GM12878 (cell line): ENCODE results near the gene TMEM132C. TPM values are rescaled to one million over a fixed set of nuclear protein-coding genes. Genes with fewer than 3 reads are reported as not detected.
A peak's percentile ranks its signal among the peaks of the same experiment; 100 is the strongest.

Source experiments
- ATAC-seq: fragments of 200-7000 bp; cut with Tn5 transposase; 3 replicates; pipeline ENCODE4 v1.9.1; 2020; ENCODE audit warnings: mild to moderate bottlenecking, moderate library complexity
- BruUV-seq: library from RNA; stranded (reverse); fragments of 400-500 nt; replicated peaks from 2 replicates; lab custom pipeline; 2021; lab: Mats Ljungman, UMichigan
- CTCF ChIA-PET: fragments of 300-600 bp; sonication (Branson Sonifier 250); formaldehyde crosslinking; extraction: SDS; loops from one replicate; lab custom pipeline; 2021; ENCODE audit warnings: inconsistent platforms; lab: Yijun Ruan, JAX
- POLR2A ChIA-PET: fragments of 350-600 bp; formaldehyde crosslinking; extraction: SDS; loops from one replicate; lab custom pipeline; 2021; ENCODE audit warnings: inconsistent platforms; lab: Charles Lee
- RAD21 ChIA-PET: fragments of 300-600 bp; sonication (Branson Sonifier 250); formaldehyde crosslinking; loops from one replicate; lab custom pipeline; 2023; ENCODE audit warnings: antibody characterized with exemption; ENCODE audit not compliant: unreplicated experiment; lab: Charles Lee
- SMC1A ChIA-PET: fragments of 300-600 bp; sonication (Branson Sonifier 250); formaldehyde crosslinking; loops from one replicate; lab custom pipeline; 2023; ENCODE audit not compliant: unreplicated experiment, uncharacterized antibody; lab: Charles Lee
- DNase-seq: peaks from one replicate; pipeline ENCODE4 v3.0.0-alpha.2; 2011; ENCODE audit warnings: low read depth, low spot score
- FAIRE-seq: peaks from 3 replicates; lab custom pipeline; 2011; peaks lifted over from hg19 to GRCh38; lab: Jason Lieb, UNC
- H2AFZ ChIP-seq: 2 replicates; pipeline ENCODE4 v1.6.0; 2011; ENCODE audit warnings: low read depth, low read length, control low read depth; ENCODE audit not compliant: control insufficient read depth
- H3K27ac ChIP-seq: 2 replicates; pipeline ENCODE4 v1.5.1; 2011; ENCODE audit warnings: control low read depth; ENCODE audit not compliant: control insufficient read depth, insufficient read depth
- H3K27me3 ChIP-seq, 2 experiments: replicated peaks in 1 of 2; 2 replicates each; pipeline versions ENCODE4 v1.6.0 to v1.6.1; 2011; ENCODE audit warnings: low read length in 1 of 2; ENCODE audit not compliant: control insufficient read depth in 2 of 2, insufficient read depth in 2 of 2
- H3K36me3 ChIP-seq, 2 experiments: 2 replicates each; pipeline ENCODE4 v1.5.1; 2011; ENCODE audit warnings: low read length in 1 of 2; ENCODE audit not compliant: control insufficient read depth in 2 of 2, insufficient read depth in 2 of 2
- H3K4me1 ChIP-seq: 2 replicates; pipeline ENCODE4 v1.6.1; 2011; ENCODE audit warnings: mild to moderate bottlenecking, low read length, moderate library complexity, mixed read lengths; ENCODE audit not compliant: control insufficient read depth, insufficient read depth
- H3K4me2 ChIP-seq: 2 replicates; pipeline ENCODE4 v1.6.0; 2011; ENCODE audit warnings: control low read depth; ENCODE audit not compliant: control insufficient read depth, insufficient read depth
- H3K4me3 ChIP-seq: fragments of 200-600 bp; sonication (generic); 2 replicates; pipeline ENCODE4 v1.5.1; 2016
- H3K79me2 ChIP-seq: 2 replicates; pipeline ENCODE4 v1.6.0; 2011; ENCODE audit warnings: low read length; ENCODE audit not compliant: control insufficient read depth, insufficient read depth
- H3K9ac ChIP-seq: 2 replicates; pipeline ENCODE4 v1.8.0; 2011; ENCODE audit warnings: low read length, control low read depth, mixed read lengths; ENCODE audit not compliant: control insufficient read depth, insufficient read depth
- H3K9me3 ChIP-seq: replicated peaks from 3 replicates; pipeline ENCODE4 v1.5.1; 2011; ENCODE audit warnings: mild to moderate bottlenecking, low read length; ENCODE audit not compliant: control insufficient read depth, insufficient read depth
- H4K20me1 ChIP-seq: 2 replicates; pipeline ENCODE4 v1.6.0; 2011; ENCODE audit not compliant: control insufficient read depth, insufficient read depth
- BCL11A ChIP-seq: IDR thresholded peaks from 2 replicates; pipeline ENCODE4 v1.6.1; 2011; ENCODE audit warnings: low read depth, low read length
- ETV6 ChIP-seq, 2 experiments: fragments of 450-650 bp in 1 of 2; IDR thresholded peaks in 1 of 2; conservative IDR thresholded peaks in 1 of 2; 2 replicates each; pipeline ENCODE4 v1.6.1; 2014; ENCODE audit warnings: antibody characterized with exemption in 1 of 2, borderline replicate concordance in 1 of 2, low read depth in 1 of 2, mild to moderate bottlenecking in 1 of 2, moderate library complexity in 1 of 2
- JUNB ChIP-seq: IDR thresholded peaks from 2 replicates; pipeline ENCODE4 v1.6.1; 2016; ENCODE audit warnings: antibody characterized with exemption, mild to moderate bottlenecking
- NFIC ChIP-seq: IDR thresholded peaks from 2 replicates; pipeline ENCODE4 v1.6.1; 2012; ENCODE audit warnings: low read depth, mild to moderate bottlenecking, inconsistent platforms, low read length, moderate library complexity
- NR2F1 ChIP-seq: fragments of 450-650 bp; conservative IDR thresholded peaks from 2 replicates; pipeline ENCODE4 v1.6.1; 2017; ENCODE audit warnings: mild to moderate bottlenecking
- SP1 ChIP-seq: IDR thresholded peaks from one replicate; pipeline ENCODE4 v1.6.1; 2011; ENCODE audit warnings: low read depth, low read length
- SPI1 ChIP-seq: IDR thresholded peaks from 2 replicates; pipeline ENCODE4 v1.6.1; 2011; ENCODE audit warnings: low read depth, mild to moderate bottlenecking, low read length, moderate library complexity, borderline replicate concordance; ENCODE audit not compliant: insufficient read depth
- TCF3 ChIP-seq: IDR thresholded peaks from 2 replicates; pipeline ENCODE4 v1.6.1; 2012; ENCODE audit warnings: low read depth, mild to moderate bottlenecking, low read length, borderline replicate concordance; ENCODE audit not compliant: insufficient read depth
- WGBS: methylation state at CpG from one replicate; pipeline ENCODE4 v1.1.6; 2016; ENCODE audit warnings: low lambda C conversion rate; ENCODE audit not compliant: insufficient replicate concordance, insufficient coverage; ENCODE audit errors: missing lambda C conversion rate; 5-methylcytosine and 5-hydroxymethylcytosine counted together
- in situ Hi-C: fragments of 300-500 bp; cut with MboI; formaldehyde crosslinking; loops from 9 replicates; pipeline ENCODE4 v1.14.3; 2018; ENCODE audit warnings: mixed read lengths
- intact Hi-C: fragments of 100-400 bp; cut with micrococcal nuclease; formaldehyde crosslinking; loops from one replicate; pipeline ENCODE4 v1.14.2; 2022; ENCODE audit not compliant: unreplicated experiment
- polyA plus RNA-seq, 11 experiments: library from polyadenylated mRNA; depleted of rRNA in 4 of 11; unstranded in 6 of 11; stranded (reverse) in 5 of 11; fragments of >200 nt; fragmentation: Nextera tagmentation in 4 of 11; fragmentation: Illumina TruSeq in 1 of 11; extraction: Ambion mirVana in 4 of 11; extraction: Trizol in 1 of 11; gene quantifications; 1 replicate in 1 of 11; 2 replicates in 10 of 11; pipeline versions ENCODE4 v1.2.1 to v1.2.3, GENCODE V29; 2011 to 2016; ENCODE audit warnings: inconsistent platforms in 2 of 11, missing spikeins in 2 of 11, low read depth in 1 of 11
- total RNA-seq, 4 experiments: library from RNA; depleted of rRNA in 3 of 4; stranded (reverse); fragments of >200 nt in 3 of 4; fragmentation: Illumina TruSeq in 1 of 4; extraction: Trizol in 1 of 4; gene quantifications; 2 replicates each; pipeline versions ENCODE4 v1.2.1 to v1.2.3, GENCODE V29; 2013 to 2021
- TF ChIP-seq, protein P1 (sequence below): IDR thresholded peaks from 2 replicates; pipeline ENCODE4 v1.6.1; 2012; ENCODE audit warnings: low read length, inconsistent platforms
- TF ChIP-seq, protein P2 (sequence below): fragments of 450-650 bp; IDR thresholded peaks from 2 replicates; pipeline ENCODE4 v1.6.1; 2016; ENCODE audit warnings: mild to moderate bottlenecking

TMEM132C gene
- total and polyA plus RNA-seq, 10 of the 15 experiments (the other 5 are each of a cell fraction or from before 2014, with no cell fraction given) = not detected

DNA sequence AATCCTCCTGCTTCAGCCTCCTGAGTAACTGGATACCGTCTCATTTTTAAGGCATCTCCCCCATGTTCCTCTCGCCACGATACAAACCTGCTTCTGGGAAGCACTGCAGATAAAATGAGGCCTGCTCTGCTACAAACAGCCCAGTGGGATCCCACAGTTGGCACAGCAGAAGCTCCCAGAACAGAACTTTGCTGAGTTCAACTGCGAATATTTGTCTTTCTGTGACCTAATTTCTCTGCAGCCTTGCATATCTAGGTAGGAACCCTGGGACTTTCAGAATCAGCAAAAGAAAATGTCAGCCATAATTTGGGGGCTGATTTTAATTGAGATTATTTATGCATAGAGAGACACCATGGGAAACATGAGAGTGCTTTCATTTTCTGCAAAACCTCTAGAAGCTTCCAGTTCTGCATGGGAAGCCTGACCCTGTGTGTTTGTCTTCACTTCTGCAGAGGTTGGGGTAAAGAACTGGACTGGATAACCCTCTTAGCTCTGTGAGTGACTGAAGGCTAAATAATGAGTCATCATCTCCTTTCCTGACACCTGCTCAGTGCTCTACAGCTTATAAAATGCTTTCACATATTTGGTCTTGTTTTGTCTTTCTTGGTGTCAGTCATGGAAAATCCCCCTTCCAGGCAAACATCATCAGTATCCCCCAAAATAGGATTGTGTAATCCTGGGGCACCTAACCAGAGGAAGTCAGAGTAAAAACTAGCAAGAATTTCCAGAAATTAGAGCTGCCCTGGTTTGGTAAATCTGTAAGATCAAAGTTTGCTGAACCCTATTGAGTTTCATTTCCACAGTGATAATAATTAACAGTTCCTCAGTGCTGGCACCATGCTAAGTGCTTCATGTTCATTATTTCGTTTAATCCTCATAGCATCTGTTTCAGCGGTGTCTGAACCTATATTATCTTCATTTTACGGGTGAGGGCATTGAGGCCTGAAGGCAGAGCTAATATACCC lies 371.0 kb downstream of the TMEM132C start:
- no TSS peak for BruUV-seq
- ChIA-PET POLR2A (interaction anchor here (0.6 kb wide), 1 partner anchor 525 kb away, joined by 3 read pairs; no protein-coding TSS in a partner anchor), SMC1A (no interaction called here), RAD21 (interaction anchor here (0.9 kb wide), 1 partner anchor 161 kb away, joined by 3 read pairs; no protein-coding TSS in a partner anchor), CTCF (interaction anchor here (1.4 kb wide), 1 partner anchor 1273 kb away, joined by 4 read pairs; no protein-coding TSS in a partner anchor)
- DNase-seq (peak; percentile 43), FAIRE-seq (no peak), ATAC-seq (peak; percentile 88)
- H3K4me2 ChIP-seq = no peak overlapping the region
- no peaks in the 10 kb centered on the region; the same call in 2 of the 3 replicates for H3K9me3 ChIP-seq
- 7% methylated on average over 7 of the region's 7 CpGs for WGBS
- no peak overlapping the region for H3K4me3 ChIP-seq
- TF ChIP-seq SPI1 (no peak), NFIC (0 out of 2 replicates have a peak, but pooled peaks have one; percentile 28), SP1 (peak; percentile 62), BCL11A (0 out of 2 replicates have a peak, but pooled peaks have one; percentile 18), NR2F1 (no peak), ETV6 (conservative IDR thresholded peaks at IDR 0.05 in 1 of 2, IDR thresholded peaks at IDR 0.05 in 1 of 2; ENCODE audit: borderline replicate concordance in 1 of 2, low read depth in 1 of 2) (0 out of 4 replicates have a peak, but pooled peaks of 1 of the 2 experiments have one; percentile 15), JUNB (peak; percentile 27; the same call in 1 of the 2 replicates), TCF3 (0 out of 2 replicates have a peak, but pooled peaks have one; percentile 12)
- TF ChIP-seq, protein P1, sequence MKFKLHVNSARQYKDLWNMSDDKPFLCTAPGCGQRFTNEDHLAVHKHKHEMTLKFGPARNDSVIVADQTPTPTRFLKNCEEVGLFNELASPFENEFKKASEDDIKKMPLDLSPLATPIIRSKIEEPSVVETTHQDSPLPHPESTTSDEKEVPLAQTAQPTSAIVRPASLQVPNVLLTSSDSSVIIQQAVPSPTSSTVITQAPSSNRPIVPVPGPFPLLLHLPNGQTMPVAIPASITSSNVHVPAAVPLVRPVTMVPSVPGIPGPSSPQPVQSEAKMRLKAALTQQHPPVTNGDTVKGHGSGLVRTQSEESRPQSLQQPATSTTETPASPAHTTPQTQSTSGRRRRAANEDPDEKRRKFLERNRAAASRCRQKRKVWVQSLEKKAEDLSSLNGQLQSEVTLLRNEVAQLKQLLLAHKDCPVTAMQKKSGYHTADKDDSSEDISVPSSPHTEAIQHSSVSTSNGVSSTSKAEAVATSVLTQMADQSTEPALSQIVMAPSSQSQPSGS = peak; percentile 50; the same call in 1 of the 2 replicates
- TF ChIP-seq, protein P2, sequence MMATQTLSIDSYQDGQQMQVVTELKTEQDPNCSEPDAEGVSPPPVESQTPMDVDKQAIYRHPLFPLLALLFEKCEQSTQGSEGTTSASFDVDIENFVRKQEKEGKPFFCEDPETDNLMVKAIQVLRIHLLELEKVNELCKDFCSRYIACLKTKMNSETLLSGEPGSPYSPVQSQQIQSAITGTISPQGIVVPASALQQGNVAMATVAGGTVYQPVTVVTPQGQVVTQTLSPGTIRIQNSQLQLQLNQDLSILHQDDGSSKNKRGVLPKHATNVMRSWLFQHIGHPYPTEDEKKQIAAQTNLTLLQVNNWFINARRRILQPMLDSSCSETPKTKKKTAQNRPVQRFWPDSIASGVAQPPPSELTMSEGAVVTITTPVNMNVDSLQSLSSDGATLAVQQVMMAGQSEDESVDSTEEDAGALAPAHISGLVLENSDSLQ = peak; percentile 70
- H3K9ac ChIP-seq = no peak overlapping the region
- H2AFZ ChIP-seq = no peak overlapping the region
- no peaks in the 10 kb centered on the region for H3K36me3 ChIP-seq
- intact Hi-C loops = no loop called here
- H3K4me1 ChIP-seq = no peaks in the 10 kb centered on the region
- no peak overlapping the region for H3K27ac ChIP-seq
- H4K20me1 ChIP-seq = no peaks in the 10 kb centered on the region
- no peaks in the 10 kb centered on the region for H3K27me3 ChIP-seq
- in situ Hi-C loops = no loop called here
- no peaks in the 10 kb centered on the region for H3K79me2 ChIP-seq
